Endothelial cell of umbilical vein (primary cell): ENCODE results near the gene MAML3. TPM values are rescaled to one million over a fixed set of nuclear protein-coding genes. Genes with fewer than 3 reads are reported as not detected.

ENCODE experiments used
- BruUV-seq: library from RNA; stranded (reverse); fragments of 400-500 nt; replicated peaks from 2 replicates; lab custom pipeline; 2021; lab: Mats Ljungman, UMichigan
- CTCF ChIA-PET: fragments of 300-600, 350-600 bp; sonication (Branson Sonifier 250); formaldehyde crosslinking; loops from one replicate; lab custom pipeline; 2021; ENCODE audit warnings: antibody characterized with exemption, inconsistent platforms; lab: Charles Lee
- POLR2A ChIA-PET: fragments of 300-600, 350-600 bp; sonication (Branson Sonifier 250); formaldehyde crosslinking; loops from one replicate; lab custom pipeline; 2021; ENCODE audit warnings: antibody characterized with exemption, inconsistent platforms; lab: Charles Lee
- DNase-seq: peaks from one replicate; pipeline ENCODE4 v3.0.0-alpha.2; 2011; ENCODE audit warnings: low read depth, low spot score
- FAIRE-seq: peaks from 2 replicates; lab custom pipeline; 2011; peaks lifted over from hg19 to GRCh38; lab: Jason Lieb, UNC
- H2AFZ ChIP-seq: 2 replicates; pipeline ENCODE4 v1.6.0; 2012; ENCODE audit warnings: low read depth, low read length, control low read depth, inconsistent platforms
- H3K27ac ChIP-seq: 2 replicates; pipeline ENCODE4 v1.5.1; 2011; ENCODE audit warnings: low read depth, mild to moderate bottlenecking, control low read depth, low read length, moderate library complexity; ENCODE audit not compliant: insufficient read depth
- H3K27me3 ChIP-seq, 2 experiments: 2 replicates each; pipeline versions ENCODE4 v1.6.0 to v1.6.1; 2011; ENCODE audit warnings: low read length in 2 of 2, mixed read lengths in 1 of 2; ENCODE audit not compliant: control insufficient read depth in 2 of 2, insufficient read depth in 2 of 2
- H3K36me3 ChIP-seq, 2 experiments: 2 replicates in 1 of 2; 3 replicates in 1 of 2; pipeline ENCODE4 v1.5.1; 2011; ENCODE audit warnings: low read length in 2 of 2, mild to moderate bottlenecking in 1 of 2, moderate library complexity in 1 of 2; ENCODE audit not compliant: control insufficient read depth in 2 of 2, insufficient read depth in 2 of 2; ENCODE audit errors: extremely low read depth in 1 of 2
- H3K4me1 ChIP-seq: 3 replicates; pipeline ENCODE4 v1.5.1; 2011; ENCODE audit warnings: mild to moderate bottlenecking, low read length; ENCODE audit not compliant: control insufficient read depth, insufficient read depth; ENCODE audit errors: extremely low read depth
- H3K4me2 ChIP-seq: 2 replicates; pipeline ENCODE4 v1.6.1; 2011; ENCODE audit warnings: low read length, control low read depth, mixed read lengths; ENCODE audit not compliant: insufficient read depth
- H3K4me3 ChIP-seq, 3 experiments: fragments of 200-600 bp in 1 of 3; sonication (generic), shearing (Covaris generic) in 1 of 3; replicated peaks in 1 of 3; 2 replicates each; pipeline ENCODE4 v1.5.1; 2011 to 2016; ENCODE audit warnings: control low read depth in 3 of 3, low read length in 3 of 3, mild to moderate bottlenecking in 2 of 3, inconsistent platforms in 1 of 3, low read depth in 1 of 3, moderate library complexity in 1 of 3; ENCODE audit not compliant: insufficient read depth in 1 of 3
- H3K79me2 ChIP-seq: 2 replicates; pipeline ENCODE4 v1.6.0; 2012; ENCODE audit warnings: low read length, inconsistent platforms; ENCODE audit not compliant: control insufficient read depth, insufficient read depth
- H3K9ac ChIP-seq: replicated peaks from 2 replicates; pipeline ENCODE3; 2011; ENCODE audit warnings: low read length, control low read depth; ENCODE audit not compliant: insufficient read depth; ENCODE audit errors: extremely low read depth
- H3K9me1 ChIP-seq: replicated peaks from 3 replicates; pipeline ENCODE4 v1.6.0; 2011; ENCODE audit warnings: mild to moderate bottlenecking, low read length; ENCODE audit not compliant: control insufficient read depth, insufficient read depth; ENCODE audit errors: extremely low read depth
- H3K9me3 ChIP-seq: replicated peaks from 2 replicates; pipeline ENCODE4 v1.5.1; 2012; ENCODE audit warnings: low read length, inconsistent platforms; ENCODE audit not compliant: control insufficient read depth, insufficient read depth
- H4K20me1 ChIP-seq: replicated peaks from 2 replicates; pipeline ENCODE3; 2011; ENCODE audit warnings: mild to moderate bottlenecking, low read length; ENCODE audit not compliant: control insufficient read depth, insufficient read depth; ENCODE audit errors: extremely low read depth
- CTCF ChIP-seq, 2 donors: IDR thresholded peaks; 1 replicate in 1 of 2; 2 replicates in 1 of 2; pipeline ENCODE4 v1.5.1; 2011; ENCODE audit warnings: low read length in 2 of 2, mild to moderate bottlenecking in 2 of 2, moderate library complexity in 2 of 2, control low read depth in 1 of 2, inconsistent platforms in 1 of 2, low read depth in 1 of 2; ENCODE audit not compliant: insufficient read depth in 1 of 2; ENCODE audit errors: extremely low read depth in 1 of 2
- EZH2 ChIP-seq: IDR thresholded peaks from 2 replicates; pipeline ENCODE4 v1.6.1; 2012; ENCODE audit warnings: borderline replicate concordance, low read depth, mild to moderate bottlenecking, moderate library complexity, low read length, inconsistent platforms; ENCODE audit not compliant: severe bottlenecking
- FOS ChIP-seq: IDR thresholded peaks from 2 replicates; pipeline ENCODE4 v1.6.1; 2011; ENCODE audit warnings: mild to moderate bottlenecking, low read length, moderate library complexity, borderline replicate concordance; ENCODE audit not compliant: insufficient read depth
- GATA2 ChIP-seq: IDR thresholded peaks from 2 replicates; pipeline ENCODE4 v1.7.0; 2011; ENCODE audit warnings: low read depth, mild to moderate bottlenecking, moderate library complexity, mixed read lengths, low read length; ENCODE audit not compliant: insufficient read length, insufficient read depth
- MAX ChIP-seq: IDR thresholded peaks from 2 replicates; pipeline ENCODE4 v1.6.1; 2011; ENCODE audit not compliant: insufficient read depth, insufficient read length
- MYC ChIP-seq: IDR thresholded peaks from one replicate; pipeline ENCODE4 v1.6.1; 2011; ENCODE audit warnings: mild to moderate bottlenecking, low read depth, low read length
- POLR2A ChIP-seq: IDR thresholded peaks from 2 replicates; pipeline ENCODE4 v1.6.1; 2012; ENCODE audit warnings: low read depth, mild to moderate bottlenecking, control low read depth, low read length
- POLR2AphosphoS5 ChIP-seq: IDR thresholded peaks from 2 replicates; pipeline ENCODE4 v1.6.1; 2012; ENCODE audit warnings: low read depth, mild to moderate bottlenecking, control low read depth, low read length, moderate library complexity; ENCODE audit not compliant: insufficient read depth
- dilution Hi-C: fragments of 300-500 bp; cut with MboI; formaldehyde crosslinking; loops from one replicate; pipeline ENCODE4 v1.15.0; 2019; ENCODE audit warnings: low sequenced_read_pairs; ENCODE audit not compliant: extremely low pct_ligation_motif_present
- intact Hi-C: fragments of 100-400 bp; cut with micrococcal nuclease; formaldehyde crosslinking; loops from one replicate; pipeline ENCODE4 v1.10.0; 2022
- polyA plus RNA-seq, 4 experiments: library from polyadenylated mRNA; depleted of rRNA in 3 of 4; stranded (reverse) in 3 of 4; unstranded in 1 of 4; fragments of >200 nt; gene quantifications; 2 replicates each; pipeline versions ENCODE4 v1.2.1 to v1.2.3, GENCODE V29; 2011 to 2012; ENCODE audit warnings: missing spikeins in 1 of 4
- total RNA-seq: library from RNA; stranded (reverse); gene quantifications from 2 replicates; pipeline ENCODE4 v1.2.3, GENCODE V29; 2021

MAML3 gene
- total and polyA plus RNA-seq, 2 donors (not counting 3 experiments of a cell fraction or from before 2014, with no cell fraction given) = 14.0 to 20.3 TPM

- dilution Hi-C loops = no loop called here
- CTCF ChIA-PET = interaction anchor here (0.7 to 3.5 kb wide), 42 partner anchors 11 to 875 kb away, joined by 3 to 46 read pairs (median 4); no protein-coding TSS in a partner anchor
These were observed 419.1 kb downstream of the MAML3 start for GRCh38 chr4:139734875-139735380.

More at GRCh38 chr4:139734875-139735380, 419.1 kb downstream of the MAML3 start:
- H3K9me1 ChIP-seq = no peaks in the 10 kb centered on the region
- peak overlapping the region; percentile 14 for H3K27ac ChIP-seq
- H3K36me3 ChIP-seq = no peaks in the 10 kb centered on the region
- intact Hi-C loops = loop anchor here (1.0 to 10.0 kb wide), 13 partner anchors 27 to 880 kb away; no protein-coding TSS in a partner anchor
- H3K79me2 ChIP-seq = no peaks in the 10 kb centered on the region
- H3K4me2 ChIP-seq = peak overlapping the region; percentile 40
- FAIRE-seq = peak; percentile 73
- peak; percentile 94 for DNase-seq
- POLR2A ChIA-PET = no interaction called here
- H3K9me3 ChIP-seq = no peaks in the 10 kb centered on the region
- no peaks in the 10 kb centered on the region for H4K20me1 ChIP-seq
- peaks cover 12% of the 10 kb centered on the region for H3K4me1 ChIP-seq
- peak overlapping the region in 2 of 3 experiments; percentile 18 to 34 for H3K4me3 ChIP-seq
- H3K9ac ChIP-seq = peak overlapping the region; percentile 61
- no TSS peak for BruUV-seq
- peak overlapping the region; percentile 5 for H2AFZ ChIP-seq
- no peaks in the 10 kb centered on the region for H3K27me3 ChIP-seq
- TF ChIP-seq MAX = no peak
- no peak for TF ChIP-seq EZH2
- no peak for TF ChIP-seq POLR2A
- no peak for TF ChIP-seq FOS
- TF ChIP-seq POLR2AphosphoS5 = peak; percentile 45
- peak; percentile 66 to 88 for TF ChIP-seq CTCF (IDR thresholded peaks at IDR 0.05; ENCODE audit: extremely low read depth in 1 of 2, insufficient read depth in 1 of 2, low read depth in 1 of 2, low read length in 2 of 2)
- TF ChIP-seq GATA2 = no peak
- TF ChIP-seq MYC = no peak
